ENCODE measurements around the gene OR51D1.

Gene OR51D1

GRCh38 chr11:4645974-4646373 lies 8.7 kb downstream of the OR51D1 start:
- ChIA-PET CTCF (interaction anchor here (2.1 kb wide), 1 partner anchor 9 kb away, joined by 5 read pairs; the partner anchor contains the start of gene OR51D1), POLR2A (no interaction called here)
- TF ChIP-seq ELF4 (IDR thresholded peaks at IDR 0.05) (no peak), ARNT (IDR thresholded peaks at IDR 0.05) (no peak), SUZ12 (IDR thresholded peaks at IDR 0.05) (no peak), HDGF (IDR thresholded peaks at IDR 0.05; ENCODE audit: borderline replicate concordance) (no peak), TARDBP (IDR thresholded peaks at IDR 0.05) (no peak), BHLHE40 (IDR thresholded peaks at IDR 0.05; ENCODE audit: borderline replicate concordance) (no peak), FOXK2 (IDR thresholded peaks at IDR 0.05) (no peak), FOXM1 (IDR thresholded peaks at IDR 0.05; ENCODE audit: borderline replicate concordance) (no peak), CTBP1 (IDR thresholded peaks at IDR 0.05; ENCODE audit: borderline replicate concordance) (no peak), PKNOX1 (IDR thresholded peaks at IDR 0.05) (no peak), LEF1 (IDR thresholded peaks at IDR 0.05; ENCODE audit: borderline replicate concordance) (no peak), FOXA1 (IDR thresholded peaks at IDR 0.05) (no peak), SP1 (IDR thresholded peaks at IDR 0.05) (no peak), L3MBTL2 (conservative IDR thresholded peaks at IDR 0.05) (no peak), NFRKB (IDR thresholded peaks at IDR 0.05) (no peak), ZNF384 (IDR thresholded peaks at IDR 0.05) (no peak)
- no peak for DNase-seq (ENCODE audit: extremely low spot score)

GRCh38 chr11:4647766-4648165 lies 10.5 kb downstream of the OR51D1 start:
- ChIA-PET POLR2A (no interaction called here), CTCF (interaction anchor here (2.1 kb wide), 1 partner anchor 11 kb away, joined by 5 read pairs; the partner anchor contains the start of gene OR51D1)
- TF ChIP-seq ARNT (IDR thresholded peaks at IDR 0.05): no peak
- TF ChIP-seq FOXM1 (IDR thresholded peaks at IDR 0.05; ENCODE audit: borderline replicate concordance): no peak
- TF ChIP-seq LEF1 (IDR thresholded peaks at IDR 0.05; ENCODE audit: borderline replicate concordance): no peak
- no peak for TF ChIP-seq ZNF384 (IDR thresholded peaks at IDR 0.05)
- no peak for TF ChIP-seq HDGF (IDR thresholded peaks at IDR 0.05; ENCODE audit: borderline replicate concordance)
- TF ChIP-seq L3MBTL2 (conservative IDR thresholded peaks at IDR 0.05): no peak
- no peak for TF ChIP-seq CTBP1 (IDR thresholded peaks at IDR 0.05; ENCODE audit: borderline replicate concordance)
- no peak for TF ChIP-seq SP1 (IDR thresholded peaks at IDR 0.05)
- TF ChIP-seq FOXA1 (IDR thresholded peaks at IDR 0.05): no peak
- TF ChIP-seq SUZ12 (IDR thresholded peaks at IDR 0.05): no peak
- TF ChIP-seq FOXK2 (IDR thresholded peaks at IDR 0.05): no peak
- TF ChIP-seq ELF4 (IDR thresholded peaks at IDR 0.05): no peak
- no peak for TF ChIP-seq PKNOX1 (IDR thresholded peaks at IDR 0.05)
- TF ChIP-seq TARDBP (IDR thresholded peaks at IDR 0.05): no peak
- no peak for TF ChIP-seq BHLHE40 (IDR thresholded peaks at IDR 0.05; ENCODE audit: borderline replicate concordance)
- TF ChIP-seq NFRKB (IDR thresholded peaks at IDR 0.05): no peak

GRCh38 chr11:4654635-4655369 lies 17.5 kb downstream of the OR51D1 start:
- DNase-seq (ENCODE audit: extremely low spot score): no peak
- POLR2A ChIA-PET: no interaction called here
- CTCF ChIA-PET: interaction anchor here (0.6 kb wide), 1 partner anchor 288 kb away, joined by 3 read pairs; no protein-coding TSS in a partner anchor
- TF ChIP-seq ELF4 (IDR thresholded peaks at IDR 0.05) (no peak), L3MBTL2 (conservative IDR thresholded peaks at IDR 0.05) (no peak), SP1 (IDR thresholded peaks at IDR 0.05) (no peak), ZNF384 (IDR thresholded peaks at IDR 0.05) (no peak), SUZ12 (IDR thresholded peaks at IDR 0.05) (no peak), TARDBP (IDR thresholded peaks at IDR 0.05) (no peak), HDGF (IDR thresholded peaks at IDR 0.05; ENCODE audit: borderline replicate concordance) (no peak), PKNOX1 (IDR thresholded peaks at IDR 0.05) (no peak), FOXM1 (IDR thresholded peaks at IDR 0.05; ENCODE audit: borderline replicate concordance) (no peak), ARNT (IDR thresholded peaks at IDR 0.05) (no peak), LEF1 (IDR thresholded peaks at IDR 0.05; ENCODE audit: borderline replicate concordance) (no peak), NFRKB (IDR thresholded peaks at IDR 0.05) (no peak), CTBP1 (IDR thresholded peaks at IDR 0.05; ENCODE audit: borderline replicate concordance) (no peak), FOXA1 (IDR thresholded peaks at IDR 0.05) (no peak), BHLHE40 (IDR thresholded peaks at IDR 0.05; ENCODE audit: borderline replicate concordance) (no peak), FOXK2 (IDR thresholded peaks at IDR 0.05) (no peak)

More at GRCh38 chr11:4647766-4648165, 10.5 kb downstream of the OR51D1 start:
- DNase-seq (ENCODE audit: extremely low spot score): no peak

GRCh38 chr11:4658629-4659445 lies 21.6 kb downstream of the OR51D1 start:
- DNase-seq (ENCODE audit: extremely low spot score): no peak
- POLR2A ChIA-PET: no interaction called here
- CTCF ChIA-PET: no interaction called here
- no peak for TF ChIP-seq FOXK2 (IDR thresholded peaks at IDR 0.05)
- TF ChIP-seq L3MBTL2 (conservative IDR thresholded peaks at IDR 0.05): no peak
- no peak for TF ChIP-seq PKNOX1 (IDR thresholded peaks at IDR 0.05)
- no peak for TF ChIP-seq ARNT (IDR thresholded peaks at IDR 0.05)
- no peak for TF ChIP-seq SP1 (IDR thresholded peaks at IDR 0.05)

GRCh38 chr11:4662876-4663275 lies 25.6 kb downstream of the OR51D1 start:
- DNase-seq (ENCODE audit: extremely low spot score): no peak
- ChIA-PET POLR2A (no interaction called here), CTCF (no interaction called here)
- no peak for TF ChIP-seq FOXK2 (IDR thresholded peaks at IDR 0.05)
- no peak for TF ChIP-seq CTBP1 (IDR thresholded peaks at IDR 0.05; ENCODE audit: borderline replicate concordance)
- no peak for TF ChIP-seq SP1 (IDR thresholded peaks at IDR 0.05)
- TF ChIP-seq FOXM1 (IDR thresholded peaks at IDR 0.05; ENCODE audit: borderline replicate concordance): no peak
- no peak for TF ChIP-seq SUZ12 (IDR thresholded peaks at IDR 0.05)
- TF ChIP-seq LEF1 (IDR thresholded peaks at IDR 0.05; ENCODE audit: borderline replicate concordance): no peak
- no peak for TF ChIP-seq BHLHE40 (IDR thresholded peaks at IDR 0.05; ENCODE audit: borderline replicate concordance)
- no peak for TF ChIP-seq TARDBP (IDR thresholded peaks at IDR 0.05)
- no peak for TF ChIP-seq ARNT (IDR thresholded peaks at IDR 0.05)
- no peak for TF ChIP-seq L3MBTL2 (conservative IDR thresholded peaks at IDR 0.05)
- TF ChIP-seq ELF4 (IDR thresholded peaks at IDR 0.05): no peak
- no peak for TF ChIP-seq FOXA1 (IDR thresholded peaks at IDR 0.05)
- no peak for TF ChIP-seq HDGF (IDR thresholded peaks at IDR 0.05; ENCODE audit: borderline replicate concordance)
- no peak for TF ChIP-seq ZNF384 (IDR thresholded peaks at IDR 0.05)
- no peak for TF ChIP-seq PKNOX1 (IDR thresholded peaks at IDR 0.05)
- no peak for TF ChIP-seq NFRKB (IDR thresholded peaks at IDR 0.05)

All from HEK293T (cell line).